Mononuclear cell (primary cell): ENCODE data around the gene USO1. TPM values are rescaled to one million over a fixed set of nuclear protein-coding genes. Genes with fewer than 3 reads are reported as not detected.
"Not testable (repeated sequence)": the region's sequence is repeated elsewhere in the genome, so short reads cannot be mapped to it uniquely, and the experiment has no call there.

Source experiments
- H3K27me3 ChIP-seq: 2 replicates; pipeline ENCODE4 v1.6.0; 2011; ENCODE audit warnings: low read length, control low read depth; ENCODE audit not compliant: insufficient read depth
- H3K4me1 ChIP-seq: 2 replicates; pipeline ENCODE4 v1.5.1; 2011; ENCODE audit warnings: mild to moderate bottlenecking, low read length, control low read depth; ENCODE audit not compliant: insufficient read depth
- H3K4me3 ChIP-seq: 2 replicates; pipeline ENCODE4 v1.5.1; 2011; ENCODE audit warnings: mild to moderate bottlenecking, low read length, moderate library complexity
- H3K9me3 ChIP-seq: 2 replicates; pipeline ENCODE4 v1.5.1; 2011; ENCODE audit warnings: low read depth, mild to moderate bottlenecking, control low read depth, low read length
- total RNA-seq: library from RNA; depleted of rRNA; stranded (reverse); fragments of >200 nt; gene quantifications from one replicate; pipeline ENCODE4 v1.2.3, GENCODE V29; 2012

The USO1 gene
- total RNA-seq, 1 donor, result 15.5 TPM

- not testable (repeated sequence) for H3K4me3 ChIP-seq, H3K27me3 ChIP-seq, H3K9me3 ChIP-seq
- peaks cover 27% of the 10 kb centered on the region for H3K4me1 ChIP-seq
Measured at GRCh38 chr4:75725942-75726538, 1.7 kb downstream of the USO1 start.

GRCh38 chr4:75726577-75726976 is 2.2 kb downstream of the USO1 start:
- Histone ChIP-seq H3K27me3 (no peaks in the 10 kb centered on the region), H3K4me1 (peaks cover 27% of the 10 kb centered on the region), H3K9me3 (no peaks in the 10 kb centered on the region), H3K4me3 (no peak overlapping the region)

GRCh38 chr4:75727073-75727472 is 2.7 kb downstream of the USO1 start:
- peaks cover 27% of the 10 kb centered on the region for H3K4me1 ChIP-seq
- no peak overlapping the region for H3K4me3 ChIP-seq
- H3K9me3 ChIP-seq, result no peaks in the 10 kb centered on the region
- no peaks in the 10 kb centered on the region for H3K27me3 ChIP-seq

GRCh38 chr4:75729836-75730235 is 5.5 kb downstream of the USO1 start:
- Histone ChIP-seq H3K4me3 (no peak overlapping the region), H3K27me3 (no peaks in the 10 kb centered on the region), H3K4me1 (peaks cover 15% of the 10 kb centered on the region), H3K9me3 (no peaks in the 10 kb centered on the region)

GRCh38 chr4:75733369-75733768 is 9.0 kb downstream of the USO1 start:
- no peaks in the 10 kb centered on the region for H3K27me3 ChIP-seq
- H3K4me3 ChIP-seq, result no peak overlapping the region
- no peaks in the 10 kb centered on the region for H3K9me3 ChIP-seq
- no peaks in the 10 kb centered on the region for H3K4me1 ChIP-seq

- Histone ChIP-seq H3K4me3 (no peak overlapping the region), H3K9me3 (no peaks in the 10 kb centered on the region), H3K27me3 (no peaks in the 10 kb centered on the region), H3K4me1 (no peaks in the 10 kb centered on the region)
Measured at GRCh38 chr4:75735525-75735924, 11.1 kb downstream of the USO1 start.

GRCh38 chr4:75736862-75737261 is 12.5 kb downstream of the USO1 start:
- no peaks in the 10 kb centered on the region for H3K27me3 ChIP-seq
- H3K9me3 ChIP-seq, result no peaks in the 10 kb centered on the region
- H3K4me1 ChIP-seq, result no peaks in the 10 kb centered on the region
- no peak overlapping the region for H3K4me3 ChIP-seq

GRCh38 chr4:75737398-75737797 is 13.0 kb downstream of the USO1 start:
- Histone ChIP-seq H3K4me1 (no peaks in the 10 kb centered on the region), H3K4me3 (no peak overlapping the region)

GRCh38 chr4:75741027-75741426 is 16.6 kb downstream of the USO1 start:
- no peaks in the 10 kb centered on the region for H3K27me3 ChIP-seq
- no peak overlapping the region for H3K4me3 ChIP-seq
- H3K4me1 ChIP-seq, result peaks cover 16% of the 10 kb centered on the region
- no peaks in the 10 kb centered on the region for H3K9me3 ChIP-seq

More at GRCh38 chr4:75737398-75737797, 13.0 kb downstream of the USO1 start:
- Histone ChIP-seq H3K27me3 (no peaks in the 10 kb centered on the region), H3K9me3 (no peaks in the 10 kb centered on the region)

GRCh38 chr4:75742451-75742850 is 18.1 kb downstream of the USO1 start:
- no peaks in the 10 kb centered on the region for H3K9me3 ChIP-seq
- H3K4me3 ChIP-seq, result no peak overlapping the region
- no peaks in the 10 kb centered on the region for H3K27me3 ChIP-seq
- peaks cover 18% of the 10 kb centered on the region for H3K4me1 ChIP-seq

GRCh38 chr4:75745161-75745560 is 20.8 kb downstream of the USO1 start:
- H3K9me3 ChIP-seq, result no peaks in the 10 kb centered on the region
- H3K4me1 ChIP-seq, result peaks cover 18% of the 10 kb centered on the region
- H3K4me3 ChIP-seq, result no peak overlapping the region
- no peaks in the 10 kb centered on the region for H3K27me3 ChIP-seq

- H3K9me3 ChIP-seq, result no peaks in the 10 kb centered on the region
- no peaks in the 10 kb centered on the region for H3K27me3 ChIP-seq
- H3K4me1 ChIP-seq, result peaks cover 18% of the 10 kb centered on the region
- H3K4me3 ChIP-seq, result no peak overlapping the region
Measured at GRCh38 chr4:75745721-75746199, 21.4 kb downstream of the USO1 start.

GRCh38 chr4:75752637-75753036 is 28.3 kb downstream of the USO1 start:
- H3K9me3 ChIP-seq, result no peaks in the 10 kb centered on the region
- H3K4me3 ChIP-seq, result no peak overlapping the region
- no peaks in the 10 kb centered on the region for H3K4me1 ChIP-seq
- no peaks in the 10 kb centered on the region for H3K27me3 ChIP-seq

GRCh38 chr4:75769036-75769435 is 44.7 kb downstream of the USO1 start:
- Histone ChIP-seq H3K9me3 (no peaks in the 10 kb centered on the region), H3K4me1 (no peaks in the 10 kb centered on the region), H3K27me3 (no peaks in the 10 kb centered on the region), H3K4me3 (no peak overlapping the region)

GRCh38 chr4:75771607-75772006 is 47.2 kb downstream of the USO1 start:
- H3K4me3 ChIP-seq, result no peak overlapping the region
- no peaks in the 10 kb centered on the region for H3K27me3 ChIP-seq
- no peaks in the 10 kb centered on the region for H3K4me1 ChIP-seq
- H3K9me3 ChIP-seq, result no peaks in the 10 kb centered on the region

GRCh38 chr4:75777589-75777988 is 53.2 kb downstream of the USO1 start:
- no peaks in the 10 kb centered on the region for H3K27me3 ChIP-seq
- H3K4me3 ChIP-seq, result no peak overlapping the region
- H3K9me3 ChIP-seq, result no peaks in the 10 kb centered on the region

More at GRCh38 chr4:75777589-75777988, 53.2 kb downstream of the USO1 start:
- no peaks in the 10 kb centered on the region for H3K4me1 ChIP-seq
